ENCODE measurements around the gene EFNA1. TPM values are rescaled to one million over a fixed set of nuclear protein-coding genes. Genes with fewer than 3 reads are reported as not detected.

EFNA1 gene
- polyA plus RNA-seq, 1 of the 3 experiments (the other 2 are of a cell fraction), result 14.4 TPM

DNA sequence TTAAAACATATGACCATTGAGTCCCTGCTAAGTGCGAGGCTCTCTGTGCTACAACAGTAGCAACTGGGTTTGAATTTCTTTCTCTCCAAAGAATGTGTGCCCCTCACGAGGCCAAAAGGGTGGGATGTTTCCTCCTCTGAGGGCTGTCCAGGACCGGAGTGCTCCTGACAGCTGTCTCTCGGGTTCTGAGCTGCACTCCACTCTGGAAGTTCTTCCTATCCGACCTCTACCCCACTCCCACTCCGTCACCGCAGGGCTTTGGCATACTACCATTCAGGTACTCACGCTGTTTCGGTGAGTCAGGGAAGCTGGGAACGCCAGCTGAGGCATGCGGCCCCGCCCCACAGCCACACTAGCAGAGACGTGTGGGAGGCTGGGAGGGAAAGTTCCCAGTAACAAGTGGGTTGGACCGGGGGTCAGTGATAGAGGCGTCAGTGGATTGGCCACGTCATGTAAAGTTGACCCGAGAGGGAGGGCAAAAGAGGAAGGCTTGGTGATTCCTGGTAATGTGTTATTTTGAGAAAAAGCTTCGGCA is 7.3 kb downstream of the EFNA1 start:
- TF ChIP-seq MXI1 (IDR thresholded peaks at IDR 0.05; ENCODE audit: low read depth, low read length), result peak; percentile 55
- 0 out of 2 replicates have a peak, but pooled peaks have one; percentile 16 for TF ChIP-seq RFX5 (IDR thresholded peaks at IDR 0.05; ENCODE audit: low read length)
- TF ChIP-seq GATA2 (CRISPR knock-in tag; IDR thresholded peaks at IDR 0.05), result 0 out of 2 replicates have a peak, but pooled peaks have one; percentile 6
- TF ChIP-seq, protein P1, sequence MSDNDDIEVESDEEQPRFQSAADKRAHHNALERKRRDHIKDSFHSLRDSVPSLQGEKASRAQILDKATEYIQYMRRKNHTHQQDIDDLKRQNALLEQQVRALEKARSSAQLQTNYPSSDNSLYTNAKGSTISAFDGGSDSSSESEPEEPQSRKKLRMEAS (IDR thresholded peaks at IDR 0.05; ENCODE audit: low read depth), result peak; percentile 65
- no peak for TF ChIP-seq EP300 (IDR thresholded peaks at IDR 0.05; ENCODE audit: borderline replicate concordance in 1 of 2, low read depth in 1 of 2, low read length in 1 of 2)
- peak; percentile 31; the same call in 1 of the 2 replicates for TF ChIP-seq FOSL2 (IDR thresholded peaks at IDR 0.05; ENCODE audit: borderline replicate concordance, low read depth)
- TF ChIP-seq GABPA (IDR thresholded peaks at IDR 0.05; ENCODE audit: low read depth), result no peak
- TF ChIP-seq ELF1 (IDR thresholded peaks at IDR 0.05), result no peak
- TF ChIP-seq REST (IDR thresholded peaks at IDR 0.05; ENCODE audit: low read depth, low read length), result no peak
- peak; percentile 37; the same call in 1 of the 2 replicates for TF ChIP-seq SIN3A (IDR thresholded peaks at IDR 0.05; ENCODE audit: borderline replicate concordance, low read depth, low read length)
- TF ChIP-seq, protein P2, sequence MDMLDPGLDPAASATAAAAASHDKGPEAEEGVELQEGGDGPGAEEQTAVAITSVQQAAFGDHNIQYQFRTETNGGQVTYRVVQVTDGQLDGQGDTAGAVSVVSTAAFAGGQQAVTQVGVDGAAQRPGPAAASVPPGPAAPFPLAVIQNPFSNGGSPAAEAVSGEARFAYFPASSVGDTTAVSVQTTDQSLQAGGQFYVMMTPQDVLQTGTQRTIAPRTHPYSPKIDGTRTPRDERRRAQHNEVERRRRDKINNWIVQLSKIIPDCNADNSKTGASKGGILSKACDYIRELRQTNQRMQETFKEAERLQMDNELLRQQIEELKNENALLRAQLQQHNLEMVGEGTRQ (IDR thresholded peaks at IDR 0.05; ENCODE audit: borderline replicate concordance, low read depth, low read length), result no peak
- TF ChIP-seq, protein P3, sequence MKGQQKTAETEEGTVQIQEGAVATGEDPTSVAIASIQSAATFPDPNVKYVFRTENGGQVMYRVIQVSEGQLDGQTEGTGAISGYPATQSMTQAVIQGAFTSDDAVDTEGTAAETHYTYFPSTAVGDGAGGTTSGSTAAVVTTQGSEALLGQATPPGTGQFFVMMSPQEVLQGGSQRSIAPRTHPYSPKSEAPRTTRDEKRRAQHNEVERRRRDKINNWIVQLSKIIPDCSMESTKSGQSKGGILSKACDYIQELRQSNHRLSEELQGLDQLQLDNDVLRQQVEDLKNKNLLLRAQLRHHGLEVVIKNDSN (IDR thresholded peaks at IDR 0.05; ENCODE audit: borderline replicate concordance, low read depth), result no peak
- H3K36me3 ChIP-seq (replicated peaks in 1 of 2; ENCODE audit: control insufficient read depth in 1 of 2, insufficient read depth in 2 of 2, low read length in 1 of 2), result peaks cover 17 to 34% of the 10 kb centered on the region in 2 experiments
- H3K9me2 ChIP-seq, result no peaks in the 10 kb centered on the region
- H2AFZ ChIP-seq (ENCODE audit: low read depth), result peak overlapping the region; percentile 78
- H3K27me3 ChIP-seq (ENCODE audit: insufficient read depth), result no peaks in the 10 kb centered on the region
- peak overlapping the region; percentile 91 for H3K4me2 ChIP-seq
- H3K27ac ChIP-seq (ENCODE audit: low read depth in 2 of 2, low read length in 1 of 2), result peak overlapping the region; percentile 96 to 98
- H3K4me1 ChIP-seq (ENCODE audit: control insufficient read depth in 1 of 2, insufficient read depth in 2 of 2, low read depth in 1 of 2, low read length in 1 of 2), result peaks cover 9 to 43% of the 10 kb centered on the region in 2 experiments; a peak in 3 of 4 replicates
- peak overlapping the region; percentile 72 to 73 for H3K4me3 ChIP-seq (ENCODE audit: low read depth in 2 of 2, low read length in 1 of 2)
- H3F3A ChIP-seq (replicated peaks; ENCODE audit: insufficient read depth), result peaks cover 35% of the 10 kb centered on the region
- WGBS (ENCODE audit: low lambda C conversion rate), result 9% methylated on average over 17 of the region's 18 CpGs
- H3K79me2 ChIP-seq (ENCODE audit: insufficient read depth), result peaks cover 38% of the 10 kb centered on the region
- DNase-seq, result peak; percentile 66
- peak overlapping the region; percentile 89 for H3K9ac ChIP-seq
- H3K9me3 ChIP-seq, result no peaks in the 10 kb centered on the region
- CTCF ChIA-PET, result interaction anchor here (0.7 to 5.6 kb wide), 11 partner anchors 11 to 286 kb away, joined by 3 to 43 read pairs (median 4); partner anchors contain the start of genes KRTCAP2, MTX1 and THBS3
- H4K20me1 ChIP-seq (ENCODE audit: insufficient read depth), result no peaks in the 10 kb centered on the region
- POLR2A ChIA-PET, result interaction anchor here (1.0 to 1.6 kb wide), 2 partner anchors 33 to 43 kb away, joined by 4 to 5 read pairs; no protein-coding TSS in a partner anchor

All from SK-N-SH (cell line).